ENCODE measurements around the gene SPAG9. TPM values are rescaled to one million over a fixed set of nuclear protein-coding genes. Genes with fewer than 3 reads are reported as not detected.

Gene SPAG9
- total RNA-seq, 1 donor from 2014 or later: 44.1 TPM

DNA sequence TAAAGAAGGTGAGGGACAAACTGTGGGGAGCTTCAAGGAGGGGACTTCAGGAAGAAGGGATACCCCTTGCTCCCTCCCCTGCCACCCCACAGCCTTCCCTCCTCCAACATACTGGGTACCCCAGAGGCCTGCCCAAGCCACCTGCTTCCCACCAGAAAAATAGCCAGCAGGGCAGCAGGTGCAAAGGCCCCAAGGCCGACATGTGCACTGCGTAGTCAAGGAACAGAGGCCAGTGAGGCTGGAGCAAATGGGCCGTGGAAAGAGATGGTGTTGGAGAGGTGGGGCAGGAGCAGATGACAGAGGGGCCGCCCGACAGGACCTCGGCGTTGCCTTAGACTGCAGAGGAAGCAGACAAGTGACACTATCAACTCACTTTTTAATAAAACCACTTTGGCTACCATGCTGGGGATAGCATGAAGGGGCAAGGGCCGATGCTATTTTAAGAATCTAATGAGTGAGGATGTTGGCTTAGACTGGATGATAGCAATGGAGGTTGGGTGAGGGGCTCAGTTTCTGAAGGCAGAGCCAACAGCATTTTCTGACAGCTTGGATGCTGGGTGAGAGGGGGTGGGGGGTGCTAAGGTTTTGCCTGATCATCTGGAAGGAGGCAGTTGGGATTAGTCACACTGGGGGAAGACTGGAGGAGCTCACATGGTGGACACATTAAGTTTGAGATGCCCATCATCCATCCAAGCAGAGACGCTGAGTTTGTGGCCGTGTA is 181.7 kb downstream of the SPAG9 start:
- Mint-ChIP-seq H3K27me3 (ENCODE audit: insufficient read depth) (peaks cover 3% of the 10 kb centered on the region), H3K36me3 (ENCODE audit: low read depth) (no peaks in the 10 kb centered on the region), H3K9me3 (no peaks in the 10 kb centered on the region), H3K27ac (no peak overlapping the region), H3K4me1 (ENCODE audit: low read depth) (peaks cover 21% of the 10 kb centered on the region), H3K4me3 (no peak overlapping the region)
- intact Hi-C loops (cut with micrococcal nuclease): no loop called here
- no peak for DNase-seq (ENCODE audit: low spot score)

DNA sequence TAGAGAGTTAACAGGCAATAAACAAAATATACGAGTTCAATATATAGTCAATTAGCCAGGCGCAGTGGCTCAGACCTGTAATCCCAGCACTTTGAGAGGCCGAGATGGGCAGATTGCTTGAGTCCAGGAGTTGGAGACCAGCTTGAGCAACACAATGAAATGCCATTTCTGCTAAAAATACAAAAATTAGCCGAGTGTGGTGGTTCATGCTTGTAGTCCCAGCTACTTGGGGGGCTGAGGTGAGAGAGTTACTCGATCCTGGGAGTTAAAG is 184.7 kb downstream of the SPAG9 start:
- Mint-ChIP-seq H3K4me3 (no peak overlapping the region), H3K27me3 (ENCODE audit: insufficient read depth) (peaks cover 9% of the 10 kb centered on the region), H3K27ac (no peak overlapping the region), H3K9me3 (no peaks in the 10 kb centered on the region), H3K36me3 (ENCODE audit: low read depth) (no peaks in the 10 kb centered on the region), H3K4me1 (ENCODE audit: low read depth) (peaks cover 10% of the 10 kb centered on the region)
- intact Hi-C loops (cut with micrococcal nuclease): no loop called here
- DNase-seq (ENCODE audit: low spot score): no peak

GRCh38 chr17:50935221-50935995 is 185.3 kb downstream of the SPAG9 start:
- Mint-ChIP-seq H3K27ac (no peak overlapping the region), H3K27me3 (ENCODE audit: insufficient read depth) (peaks cover 14% of the 10 kb centered on the region), H3K4me3 (no peak overlapping the region), H3K4me1 (ENCODE audit: low read depth) (peaks cover 12% of the 10 kb centered on the region), H3K36me3 (ENCODE audit: low read depth) (no peaks in the 10 kb centered on the region), H3K9me3 (no peaks in the 10 kb centered on the region)
- intact Hi-C loops (cut with micrococcal nuclease): no loop called here
- DNase-seq (ENCODE audit: low spot score): no peak

DNA sequence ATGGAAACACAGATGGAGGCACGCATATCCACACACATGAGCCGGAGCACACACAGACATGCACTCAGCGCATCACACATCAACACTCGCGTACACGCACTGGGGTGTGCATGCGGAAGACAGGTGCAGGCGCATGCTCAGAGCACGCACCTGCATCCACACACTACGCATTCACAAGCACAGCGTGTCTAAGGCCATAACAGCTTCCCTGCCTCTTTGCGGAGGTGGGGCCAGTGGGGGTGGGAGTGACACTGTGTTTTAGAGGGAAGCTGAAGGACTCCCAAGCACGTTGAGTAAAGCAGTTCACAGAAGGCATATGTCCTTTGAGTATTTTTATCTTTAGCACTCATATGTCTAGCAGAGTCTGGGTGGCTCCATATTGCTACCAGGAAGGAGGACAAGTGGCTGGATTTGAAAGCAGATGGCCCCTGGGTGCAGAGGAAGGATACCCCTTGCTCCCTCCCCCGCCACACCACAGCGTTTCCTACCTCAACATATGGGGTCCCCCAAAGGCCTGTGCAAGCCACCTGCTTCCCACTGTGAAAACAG is 185.9 kb downstream of the SPAG9 start:
- Mint-ChIP-seq H3K4me3 (no peak overlapping the region), H3K36me3 (ENCODE audit: low read depth) (no peaks in the 10 kb centered on the region), H3K9me3 (no peaks in the 10 kb centered on the region), H3K27me3 (ENCODE audit: insufficient read depth) (peaks cover 21% of the 10 kb centered on the region), H3K4me1 (ENCODE audit: low read depth) (peaks cover 12% of the 10 kb centered on the region), H3K27ac (no peak overlapping the region)
- intact Hi-C loops (cut with micrococcal nuclease): no loop called here
- no peak for DNase-seq (ENCODE audit: low spot score)

GRCh38 chr17:50934161-50934560 is 186.5 kb downstream of the SPAG9 start:
- H3K4me3 Mint-ChIP-seq: no peak overlapping the region

DNA sequence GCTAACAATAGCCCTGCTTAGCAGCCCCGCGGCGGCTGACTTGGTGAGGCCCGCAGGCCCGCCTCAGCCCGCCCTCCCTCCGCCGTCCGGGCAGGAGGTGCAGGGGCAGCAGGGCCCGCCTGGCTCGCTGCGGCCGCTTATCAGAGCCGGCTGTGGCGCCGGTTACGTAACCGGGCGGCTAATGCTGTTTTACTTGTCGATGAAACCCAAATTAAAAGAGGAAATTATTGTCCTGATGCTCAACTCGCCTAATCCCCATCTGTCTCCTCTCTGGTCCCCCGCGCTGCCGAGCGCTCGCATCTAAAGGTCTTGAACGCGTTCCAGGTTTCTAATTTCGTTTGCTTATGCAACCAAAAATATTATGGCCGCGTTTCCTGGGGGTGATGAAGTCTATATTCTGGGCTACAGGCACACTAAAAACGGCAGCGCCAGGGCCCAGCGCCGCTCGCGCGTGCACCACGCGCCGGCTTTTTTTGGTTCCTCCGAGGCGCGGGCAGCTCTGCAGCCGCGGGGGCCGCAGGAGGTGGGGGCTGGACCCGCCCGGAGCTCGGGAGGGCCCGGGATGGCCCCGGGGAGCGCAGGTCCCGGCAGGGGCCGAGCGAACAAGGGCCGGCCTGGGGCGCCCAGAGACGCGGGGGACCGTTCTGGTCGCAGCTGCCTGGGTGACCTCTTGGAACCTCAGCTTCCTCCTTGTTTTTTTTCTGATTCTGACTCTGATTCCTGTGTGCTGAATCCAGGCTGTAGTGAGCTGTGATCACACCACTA is 189.3 kb downstream of the SPAG9 start:
- peak overlapping the region; percentile 43 for H3K27ac Mint-ChIP-seq
- peaks cover 25% of the 10 kb centered on the region for H3K27me3 Mint-ChIP-seq (ENCODE audit: insufficient read depth)
- peaks cover 17% of the 10 kb centered on the region for H3K4me1 Mint-ChIP-seq (ENCODE audit: low read depth)
- no peaks in the 10 kb centered on the region for H3K36me3 Mint-ChIP-seq (ENCODE audit: low read depth)
- peak overlapping the region; percentile 63 for H3K4me3 Mint-ChIP-seq
- no peaks in the 10 kb centered on the region for H3K9me3 Mint-ChIP-seq
- peak; percentile 17 for DNase-seq (ENCODE audit: low spot score)
- intact Hi-C loops (cut with micrococcal nuclease): loop anchor here (1.0 to 2.0 kb wide), 2 partner anchors 13 to 65 kb away; partner anchors contain the start of gene TOB1

More at GRCh38 chr17:50934161-50934560, 186.5 kb downstream of the SPAG9 start:
- H3K27ac Mint-ChIP-seq: no peak overlapping the region
- intact Hi-C loops (cut with micrococcal nuclease): no loop called here
- no peaks in the 10 kb centered on the region for H3K9me3 Mint-ChIP-seq
- H3K4me1 Mint-ChIP-seq (ENCODE audit: low read depth): peaks cover 12% of the 10 kb centered on the region
- DNase-seq (ENCODE audit: low spot score): no peak
- no peaks in the 10 kb centered on the region for H3K36me3 Mint-ChIP-seq (ENCODE audit: low read depth)
- H3K27me3 Mint-ChIP-seq (ENCODE audit: insufficient read depth): peaks cover 22% of the 10 kb centered on the region

- H3K9me3 Mint-ChIP-seq: no peaks in the 10 kb centered on the region
- no peak overlapping the region for H3K27ac Mint-ChIP-seq
- H3K36me3 Mint-ChIP-seq (ENCODE audit: low read depth): no peaks in the 10 kb centered on the region
- intact Hi-C loops (cut with micrococcal nuclease): no loop called here
- H3K27me3 Mint-ChIP-seq (ENCODE audit: insufficient read depth): peaks cover 32% of the 10 kb centered on the region
- H3K4me3 Mint-ChIP-seq: no peak overlapping the region
- DNase-seq (ENCODE audit: low spot score): no peak
- peaks cover 22% of the 10 kb centered on the region for H3K4me1 Mint-ChIP-seq (ENCODE audit: low read depth)
These were observed 192.0 kb downstream of the SPAG9 start for GRCh38 chr17:50928646-50929045.

DNA sequence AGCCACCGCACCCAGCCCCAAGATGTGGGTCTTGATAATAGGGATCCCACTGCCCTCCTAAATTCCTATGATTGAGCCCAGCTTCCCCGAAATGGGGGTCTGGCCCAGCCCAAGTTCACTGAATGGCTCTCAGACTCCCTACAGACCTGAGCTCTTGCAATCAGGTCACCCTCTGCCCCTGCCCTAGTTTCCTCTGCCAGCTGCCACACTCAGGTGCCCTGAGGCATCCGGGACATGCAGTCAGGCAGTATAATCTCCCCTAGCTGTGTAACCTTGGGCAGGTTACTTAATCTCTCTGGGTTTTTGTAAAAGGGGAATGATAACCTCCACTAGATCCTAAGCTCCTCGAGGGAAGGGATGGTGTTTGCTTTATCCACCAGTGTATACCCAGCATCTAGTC is 193.4 kb downstream of the SPAG9 start:
- H3K36me3 Mint-ChIP-seq (ENCODE audit: low read depth): no peaks in the 10 kb centered on the region
- H3K27me3 Mint-ChIP-seq (ENCODE audit: insufficient read depth): peaks cover 32% of the 10 kb centered on the region
- intact Hi-C loops (cut with micrococcal nuclease): no loop called here
- no peak overlapping the region for H3K4me3 Mint-ChIP-seq
- no peak for DNase-seq (ENCODE audit: low spot score)
- peaks cover 22% of the 10 kb centered on the region for H3K4me1 Mint-ChIP-seq (ENCODE audit: low read depth)
- H3K27ac Mint-ChIP-seq: no peak overlapping the region
- no peaks in the 10 kb centered on the region for H3K9me3 Mint-ChIP-seq

DNA sequence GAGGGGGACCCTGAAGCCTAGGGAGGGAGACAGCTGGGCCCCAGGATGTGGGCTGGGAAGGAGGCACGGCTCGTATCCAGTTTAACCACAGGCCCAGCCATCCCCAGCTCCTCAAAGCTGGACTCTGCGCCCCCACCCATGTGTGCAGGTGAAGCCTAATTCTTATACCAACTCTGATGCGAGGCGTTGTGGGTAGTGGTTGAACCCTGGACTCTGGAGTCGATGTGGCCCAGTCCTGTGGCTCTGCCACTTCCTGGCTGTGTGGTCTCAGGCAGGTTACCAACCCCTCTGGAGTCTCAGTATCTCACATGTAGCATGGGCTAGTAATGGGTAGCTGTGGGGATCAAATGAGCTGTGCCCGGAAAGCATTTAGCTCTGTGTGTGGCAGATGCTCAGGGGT is 194.1 kb downstream of the SPAG9 start:
- Mint-ChIP-seq H3K27ac (no peak overlapping the region), H3K4me3 (no peak overlapping the region), H3K27me3 (ENCODE audit: insufficient read depth) (peaks cover 28% of the 10 kb centered on the region), H3K4me1 (ENCODE audit: low read depth) (peaks cover 18% of the 10 kb centered on the region), H3K9me3 (no peaks in the 10 kb centered on the region), H3K36me3 (ENCODE audit: low read depth) (no peaks in the 10 kb centered on the region)
- intact Hi-C loops (cut with micrococcal nuclease): no loop called here
- DNase-seq (ENCODE audit: low spot score): no peak

GRCh38 chr17:50925296-50925891 is 195.3 kb downstream of the SPAG9 start:
- Mint-ChIP-seq H3K9me3 (no peaks in the 10 kb centered on the region), H3K4me3 (no peak overlapping the region), H3K27me3 (ENCODE audit: insufficient read depth) (peaks cover 22% of the 10 kb centered on the region), H3K27ac (no peak overlapping the region), H3K36me3 (ENCODE audit: low read depth) (no peaks in the 10 kb centered on the region), H3K4me1 (ENCODE audit: low read depth) (peaks cover 10% of the 10 kb centered on the region)
- intact Hi-C loops (cut with micrococcal nuclease): no loop called here
- DNase-seq (ENCODE audit: low spot score): no peak

- DNase-seq (ENCODE audit: low spot score): no peak
- intact Hi-C loops (cut with micrococcal nuclease): no loop called here
- Mint-ChIP-seq H3K4me3 (no peak overlapping the region), H3K9me3 (no peaks in the 10 kb centered on the region), H3K4me1 (ENCODE audit: low read depth) (peaks cover 12% of the 10 kb centered on the region), H3K27ac (no peak overlapping the region), H3K27me3 (ENCODE audit: insufficient read depth) (peaks cover 16% of the 10 kb centered on the region), H3K36me3 (ENCODE audit: low read depth) (no peaks in the 10 kb centered on the region)
These were observed 195.9 kb downstream of the SPAG9 start for GRCh38 chr17:50924800-50925199.

GRCh38 chr17:50924300-50924699 is 196.4 kb downstream of the SPAG9 start:
- intact Hi-C loops (cut with micrococcal nuclease): no loop called here
- no peak for DNase-seq (ENCODE audit: low spot score)
- Mint-ChIP-seq H3K9me3 (no peaks in the 10 kb centered on the region), H3K36me3 (ENCODE audit: low read depth) (no peaks in the 10 kb centered on the region), H3K27ac (no peak overlapping the region), H3K4me1 (ENCODE audit: low read depth) (peaks cover 17% of the 10 kb centered on the region), H3K4me3 (no peak overlapping the region), H3K27me3 (ENCODE audit: insufficient read depth) (peaks cover 16% of the 10 kb centered on the region)
